Vagina (tissue), 2 donors: ENCODE data around the gene TDRD9.

Experiments
- CTCF ChIP-seq, 3 experiments: fragments of 450-650 bp in 2 of 3; fragments of 200-600 bp in 1 of 3; sonication (generic) in 1 of 3; IDR thresholded peaks; one replicate each; pipeline ENCODE4 v1.5.1; 2017 to 2019; ENCODE audit warnings: antibody characterized with exemption in 3 of 3, mild to moderate bottlenecking in 2 of 3, moderate library complexity in 2 of 3
- POLR2AphosphoS5 ChIP-seq, 2 donors: sonication (generic); formaldehyde crosslinking; IDR thresholded peaks; one replicate each; pipeline ENCODE4 v1.9.0; 2017; ENCODE audit warnings: antibody characterized with exemption in 2 of 2, mild to moderate bottlenecking in 2 of 2, low read depth in 1 of 2; ENCODE audit not compliant: insufficient read depth in 1 of 2

- TF ChIP-seq CTCF (IDR thresholded peaks at IDR 0.05) (no peak), POLR2AphosphoS5 (IDR thresholded peaks at IDR 0.05; ENCODE audit: insufficient read depth in 1 of 2, low read depth in 1 of 2) (no peak)
These were observed 30.1 kb upstream of the TDRD9 start for GRCh38 chr14:103898204-103898603.
